NCI-H2081 treated with DMSO at 0.1 percent for 48 hours (cell line): ENCODE measurements around the gene DNAJC22.

ENCODE experiments used
- DNase-seq: peaks from one replicate; lab custom pipeline; 2025; lab: John Stamatoyannopoulos, UW

The DNAJC22 gene

DNA sequence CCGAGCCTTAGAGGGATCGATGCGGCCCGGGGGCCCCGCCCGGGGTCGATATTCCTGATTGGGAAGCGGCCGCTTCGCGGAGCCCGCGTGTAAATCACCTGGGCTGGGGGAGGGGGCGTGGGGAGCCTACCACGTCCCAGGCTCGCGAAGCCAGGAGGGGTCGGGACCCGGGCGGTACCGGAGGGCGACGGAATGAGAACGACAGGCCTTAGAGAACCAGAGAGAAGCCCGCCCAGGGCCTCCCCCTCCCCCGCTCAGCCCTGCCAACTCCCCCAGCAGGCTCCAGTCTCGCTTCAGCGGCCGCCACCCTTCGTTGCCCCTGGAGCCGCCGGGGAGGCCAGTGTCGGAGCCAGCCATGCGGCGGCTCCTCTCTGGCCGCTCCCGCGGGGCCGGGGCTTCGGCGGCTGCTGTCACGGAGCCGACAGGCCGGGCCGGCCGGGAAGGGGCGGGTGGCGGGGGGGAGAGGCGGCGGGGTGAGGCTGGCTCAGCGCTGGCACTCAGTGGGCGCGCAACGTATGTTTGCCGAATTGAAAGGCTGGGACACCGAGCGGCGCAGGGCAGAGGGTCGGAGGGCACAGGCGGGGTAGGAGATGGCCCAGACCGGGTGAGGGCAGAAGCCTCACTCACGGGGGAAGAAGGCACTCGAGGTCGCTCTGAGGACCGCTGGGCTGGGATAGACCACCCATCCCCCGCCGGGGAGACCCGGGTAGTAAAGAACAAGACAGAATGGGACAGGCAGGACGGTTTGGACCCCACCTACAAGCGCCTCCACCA lies 1.4 kb upstream of the DNAJC22 start:
- DNase-seq = no peak

DNA sequence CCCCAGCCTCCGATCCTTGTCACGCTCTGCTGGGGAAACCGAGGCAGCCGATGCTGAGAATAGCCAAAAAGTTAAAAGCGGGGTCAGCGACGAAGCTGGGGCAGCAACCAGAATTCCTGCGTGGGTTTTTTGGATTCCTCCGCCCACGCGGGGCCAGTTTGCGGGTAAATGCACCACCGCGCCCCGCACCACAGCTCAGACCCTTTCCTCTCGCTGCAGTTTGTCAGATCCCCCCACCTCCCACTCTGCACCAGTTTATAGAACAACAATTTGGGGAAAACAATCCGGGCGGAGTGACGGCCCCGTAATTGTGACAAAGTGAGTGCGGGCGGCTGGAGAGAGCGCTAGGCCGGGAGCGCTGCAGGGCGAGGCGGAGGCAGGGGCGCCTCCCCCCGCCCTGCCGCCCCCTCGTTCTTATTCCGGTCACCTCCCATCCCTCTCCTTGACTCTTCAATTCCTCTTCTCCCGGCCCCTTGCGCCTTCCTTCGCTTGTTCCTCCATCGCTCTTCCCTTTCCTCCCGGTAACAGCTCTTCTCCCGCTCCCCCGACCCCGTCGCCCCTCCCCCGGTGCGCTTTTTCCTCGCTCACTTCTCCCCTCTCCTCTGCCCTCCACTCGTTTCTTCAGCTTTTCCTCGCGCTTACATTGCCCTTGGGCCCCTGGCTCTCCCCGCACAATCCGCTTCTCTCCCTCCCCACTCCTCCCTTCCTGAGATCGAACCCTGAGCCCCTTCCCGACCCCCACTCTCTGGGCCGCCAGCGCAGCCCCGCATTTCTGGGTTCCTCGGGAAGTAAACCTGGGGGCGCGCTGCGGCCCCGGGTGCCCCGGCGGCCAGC lies 646 bp upstream of the DNAJC22 start:
- DNase-seq = no peak

DNA sequence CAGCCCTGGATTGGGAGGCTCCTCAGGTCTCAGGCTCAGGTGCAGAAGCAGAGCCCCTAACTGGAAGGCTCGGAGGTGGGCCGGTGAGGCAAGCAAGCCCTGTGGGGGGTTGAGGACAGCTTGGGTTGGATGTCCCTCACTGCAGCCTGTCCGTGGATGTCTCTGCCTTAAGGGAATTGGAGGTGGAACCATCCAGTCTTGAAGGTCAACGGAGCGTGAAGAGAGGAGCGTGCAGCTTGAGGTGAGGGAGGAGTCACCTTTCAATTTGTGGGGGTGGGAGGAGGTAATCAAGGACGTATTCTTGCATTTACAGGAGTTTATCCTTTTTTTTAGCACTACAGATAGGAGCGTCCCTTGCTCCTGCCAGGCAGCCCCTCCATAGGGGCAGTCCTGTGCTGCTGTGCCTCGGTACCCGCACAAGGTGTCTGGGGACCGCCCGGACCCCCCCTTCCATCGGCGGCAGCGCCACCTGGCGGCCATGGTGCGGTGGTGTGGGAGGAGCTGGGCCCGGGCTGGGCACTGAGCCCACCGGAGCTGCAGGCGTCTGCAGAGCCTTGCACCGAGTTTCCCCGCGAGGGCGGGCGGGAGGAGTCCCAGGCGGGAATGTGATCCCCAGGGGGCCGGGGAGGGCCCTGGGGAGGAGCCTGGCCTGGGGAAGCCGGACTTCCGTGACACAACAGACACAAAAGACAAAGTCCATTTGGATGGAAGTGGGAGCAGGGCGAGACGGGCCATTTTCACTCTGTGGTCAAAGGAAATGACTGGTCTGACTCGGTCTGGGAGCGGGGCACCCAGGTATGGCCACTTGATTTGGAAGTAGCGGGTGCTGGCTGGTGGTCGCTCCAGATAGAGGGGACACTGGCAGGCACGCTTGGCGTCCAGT lies 864 bp downstream of the DNAJC22 start:
- DNase-seq = no peak

DNA sequence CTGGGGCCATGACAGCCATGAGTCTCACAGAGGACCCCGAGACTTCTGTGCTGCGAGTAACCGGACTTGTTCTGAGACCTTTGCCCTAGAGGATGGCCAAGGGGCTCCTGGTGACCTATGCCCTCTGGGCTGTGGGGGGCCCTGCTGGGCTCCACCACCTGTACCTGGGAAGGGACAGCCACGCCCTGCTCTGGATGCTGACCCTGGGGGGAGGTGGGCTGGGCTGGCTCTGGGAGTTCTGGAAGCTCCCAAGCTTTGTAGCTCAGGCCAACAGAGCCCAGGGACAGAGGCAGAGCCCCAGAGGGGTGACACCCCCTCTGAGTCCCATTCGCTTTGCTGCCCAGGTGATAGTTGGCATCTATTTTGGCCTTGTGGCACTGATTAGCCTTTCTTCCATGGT lies 2.1 kb downstream of the DNAJC22 start:
- DNase-seq = no peak

DNA sequence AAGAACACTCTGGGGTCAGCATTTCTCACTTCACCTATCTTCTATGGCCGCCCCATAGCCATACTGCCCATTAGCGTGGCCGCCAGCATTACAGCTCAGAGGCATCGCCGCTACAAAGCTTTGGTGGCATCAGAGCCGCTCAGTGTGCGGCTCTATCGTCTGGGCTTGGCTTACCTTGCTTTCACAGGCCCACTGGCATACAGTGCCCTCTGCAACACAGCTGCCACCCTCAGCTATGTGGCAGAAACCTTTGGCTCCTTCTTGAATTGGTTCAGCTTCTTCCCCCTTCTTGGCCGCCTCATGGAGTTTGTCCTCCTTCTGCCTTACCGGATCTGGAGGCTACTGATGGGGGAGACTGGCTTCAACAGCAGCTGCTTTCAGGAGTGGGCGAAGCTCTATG lies 2.6 kb downstream of the DNAJC22 start:
- DNase-seq = no peak

DNA sequence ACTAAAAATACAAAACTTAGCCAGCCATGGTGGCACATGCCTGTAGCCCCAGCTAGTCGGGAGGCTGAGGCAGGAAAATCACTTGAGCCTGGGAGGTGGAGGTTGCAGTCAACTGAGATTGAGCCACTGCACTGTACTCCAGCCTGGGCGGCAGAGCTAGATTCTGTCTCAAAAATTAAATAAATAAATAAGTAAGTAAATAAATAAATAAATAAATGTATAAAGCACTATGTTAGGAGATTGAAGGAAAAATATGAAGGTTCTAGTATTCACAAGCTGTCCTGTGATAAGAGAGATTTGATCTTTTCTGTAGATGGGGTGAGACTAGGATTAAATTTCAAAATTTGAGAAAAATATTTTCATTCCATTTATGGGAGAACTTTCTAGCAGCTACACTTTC lies 5.7 kb downstream of the DNAJC22 start:
- no peak for DNase-seq

DNA sequence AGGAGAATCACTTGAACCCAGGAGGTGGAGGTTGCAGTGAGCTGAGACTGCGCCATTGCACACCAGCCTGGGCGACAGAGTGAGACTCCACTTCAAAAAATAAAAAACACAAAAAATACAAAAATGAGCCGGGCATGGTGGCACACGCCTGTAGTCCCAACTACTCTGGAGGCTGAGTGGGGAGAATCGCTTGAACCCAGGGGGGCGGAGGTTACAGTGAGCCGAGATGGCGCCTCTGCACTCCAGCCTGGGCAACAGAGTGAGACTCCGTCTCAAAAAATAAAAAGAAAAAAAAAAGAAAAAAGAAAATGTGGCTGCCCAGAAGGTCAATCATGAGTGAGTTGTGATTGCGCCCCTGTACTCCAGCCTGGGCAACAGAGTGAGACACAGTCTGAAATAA lies 9.2 kb downstream of the DNAJC22 start:
- DNase-seq = no peak

DNA sequence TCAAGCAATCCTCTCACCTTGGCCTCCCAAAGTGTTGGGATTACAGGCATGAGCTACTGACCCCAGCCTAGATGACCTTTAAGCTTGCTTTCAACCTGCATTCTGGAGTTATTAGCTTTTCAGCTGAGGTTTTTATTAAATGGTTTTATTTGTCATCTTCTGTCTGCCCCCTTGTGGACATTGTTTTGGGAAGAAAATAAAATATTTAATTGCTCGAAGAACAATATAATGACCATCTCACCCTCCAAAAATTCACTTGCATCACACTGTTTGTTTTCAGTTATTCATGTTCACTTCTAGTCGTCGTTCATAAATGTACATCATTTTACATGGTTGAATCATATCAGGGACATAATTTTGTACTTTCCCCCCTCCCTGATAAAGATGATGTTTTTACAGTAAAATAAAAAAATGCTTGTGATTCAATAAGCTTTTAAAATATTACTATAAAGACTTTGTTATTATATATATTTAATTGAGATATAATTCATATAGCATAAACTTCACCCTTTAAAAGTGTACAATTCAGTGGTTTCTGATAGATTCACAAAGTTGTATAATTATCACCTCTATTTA lies 10.5 kb downstream of the DNAJC22 start:
- no peak for DNase-seq

DNA sequence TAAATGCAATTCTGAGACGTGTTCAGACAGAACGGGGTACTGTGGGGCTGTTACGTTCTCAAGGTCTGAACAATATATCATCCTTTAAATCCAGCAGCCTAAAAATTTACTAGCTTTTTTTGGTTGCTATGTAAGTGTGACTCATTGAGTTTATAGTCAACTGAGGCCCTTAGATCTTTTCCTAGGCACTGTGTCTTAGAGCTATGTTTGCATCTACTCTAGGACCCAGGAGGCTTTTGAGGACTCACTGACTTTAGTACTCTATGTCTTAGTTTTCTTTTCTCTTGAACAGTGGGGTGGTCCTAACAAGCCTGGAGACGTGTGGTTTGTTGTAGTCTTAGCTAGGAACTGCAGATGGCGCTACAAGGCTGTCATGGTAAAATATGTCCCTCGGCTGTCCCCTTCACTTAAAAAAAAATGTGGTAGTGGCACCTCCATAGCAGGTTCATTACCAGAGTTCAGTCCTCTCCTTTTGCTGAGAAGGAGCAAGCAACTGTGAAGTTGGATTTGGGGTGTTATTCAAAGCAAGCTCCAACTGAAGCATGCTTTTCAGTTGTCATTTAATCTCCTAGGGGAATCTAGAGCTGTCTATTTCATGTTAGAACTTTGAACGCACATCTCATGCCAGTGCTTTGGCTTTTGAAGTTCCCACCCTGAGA lies 11.9 kb downstream of the DNAJC22 start:
- peak; percentile 28 for DNase-seq

DNA sequence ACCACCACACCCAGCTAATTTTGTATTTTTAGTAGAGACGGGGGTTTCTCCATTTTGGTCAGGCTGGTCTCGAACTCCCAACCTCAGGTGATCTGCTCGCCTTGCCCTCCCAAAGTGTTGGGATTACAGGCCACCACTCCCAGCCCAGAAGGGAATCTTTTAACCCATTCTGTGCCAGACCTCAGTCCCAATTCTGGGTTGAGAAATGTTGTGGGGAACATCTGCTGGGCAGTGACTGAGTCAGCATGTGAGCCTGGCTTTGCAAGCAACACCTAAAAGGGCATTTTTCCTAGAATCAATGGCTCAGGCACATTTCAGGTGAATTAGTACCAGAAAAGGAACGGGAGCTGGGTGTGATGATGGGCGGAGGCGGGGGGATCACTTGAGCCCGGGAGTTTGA lies 13.0 kb downstream of the DNAJC22 start:
- no peak for DNase-seq

DNA sequence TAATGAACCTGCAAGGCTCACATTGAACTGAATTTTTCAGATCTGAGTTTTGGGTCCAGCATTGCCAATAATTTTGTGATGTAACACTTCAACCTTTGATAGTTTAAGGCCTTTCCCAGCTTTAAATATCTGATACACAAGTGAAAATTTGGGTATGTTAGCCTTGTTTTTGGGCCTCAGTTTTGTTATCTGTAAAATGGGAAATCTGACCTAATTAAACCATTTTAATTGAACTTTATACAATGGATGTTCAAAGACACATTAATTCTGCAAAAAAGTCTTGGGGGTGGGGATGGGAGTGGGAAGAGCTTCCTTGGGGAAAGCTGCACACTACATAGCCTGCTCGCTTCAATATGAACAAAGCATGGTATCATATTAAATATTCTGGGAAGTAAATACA lies 15.4 kb downstream of the DNAJC22 start:
- DNase-seq = no peak

DNA sequence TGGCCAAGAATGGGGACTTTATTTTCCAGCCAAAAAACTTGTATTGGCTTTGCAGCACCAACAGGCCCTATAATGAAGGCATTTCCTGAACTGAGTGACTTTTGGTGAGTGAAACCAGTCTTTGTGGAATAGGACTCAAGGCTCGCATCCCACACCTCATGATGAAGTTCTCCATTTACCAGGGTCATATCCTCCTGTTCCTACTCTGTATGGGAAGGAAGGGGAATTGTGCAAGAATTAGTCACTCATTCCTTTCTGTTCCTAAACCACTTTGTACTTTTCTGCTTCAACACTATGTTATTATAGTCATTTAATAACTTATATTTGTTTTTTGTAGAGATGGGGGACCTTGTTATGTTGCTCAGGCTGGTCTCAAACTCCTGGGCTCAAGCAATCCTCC lies 18.3 kb downstream of the DNAJC22 start:
- no peak for DNase-seq

DNA sequence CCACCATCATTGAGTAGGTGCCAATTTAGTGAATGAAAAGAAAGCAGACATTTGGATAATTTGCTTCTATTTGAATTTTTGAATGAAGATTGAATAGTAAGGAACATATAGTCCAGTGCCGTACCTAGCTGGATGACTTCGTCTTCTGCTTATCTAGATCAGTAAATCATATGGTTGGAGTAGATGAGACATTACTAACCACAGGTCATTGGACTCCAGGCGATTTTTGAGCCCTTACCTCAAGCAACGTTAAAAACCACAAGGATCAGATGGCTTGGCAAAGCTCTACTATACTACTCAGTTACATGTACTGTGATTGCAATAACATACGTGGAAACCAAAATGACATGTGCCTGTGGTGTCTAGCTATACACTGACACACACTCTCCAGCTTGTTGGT lies 18.9 kb downstream of the DNAJC22 start:
- DNase-seq = no peak

DNA sequence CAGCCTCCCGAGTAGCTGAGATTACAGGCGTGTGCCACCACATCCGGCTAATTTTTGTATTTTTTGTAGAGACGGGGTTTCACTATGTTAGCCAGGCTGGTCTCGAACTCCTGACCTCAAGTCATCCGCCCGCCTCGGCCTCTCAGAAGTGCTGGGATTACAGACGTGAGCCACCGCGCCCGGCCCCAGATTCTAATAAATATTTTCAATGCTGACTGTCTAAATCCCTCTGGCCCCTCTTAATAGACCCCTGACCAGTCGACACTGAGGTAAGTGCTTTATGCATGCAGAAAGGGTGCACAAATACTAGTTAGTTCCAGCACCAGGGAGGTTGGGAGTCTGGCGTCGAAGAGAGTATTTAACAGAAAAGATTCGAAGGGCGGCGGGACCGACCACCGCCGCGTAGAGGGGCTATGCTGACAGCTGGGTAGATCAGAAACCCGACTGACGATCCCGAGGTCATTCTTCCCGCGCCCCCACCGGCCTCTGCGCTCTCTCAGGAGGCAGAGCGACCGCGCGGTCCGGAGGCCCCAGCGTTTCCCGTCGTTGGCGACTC lies 19.5 kb downstream of the DNAJC22 start:
- no peak for DNase-seq

DNA sequence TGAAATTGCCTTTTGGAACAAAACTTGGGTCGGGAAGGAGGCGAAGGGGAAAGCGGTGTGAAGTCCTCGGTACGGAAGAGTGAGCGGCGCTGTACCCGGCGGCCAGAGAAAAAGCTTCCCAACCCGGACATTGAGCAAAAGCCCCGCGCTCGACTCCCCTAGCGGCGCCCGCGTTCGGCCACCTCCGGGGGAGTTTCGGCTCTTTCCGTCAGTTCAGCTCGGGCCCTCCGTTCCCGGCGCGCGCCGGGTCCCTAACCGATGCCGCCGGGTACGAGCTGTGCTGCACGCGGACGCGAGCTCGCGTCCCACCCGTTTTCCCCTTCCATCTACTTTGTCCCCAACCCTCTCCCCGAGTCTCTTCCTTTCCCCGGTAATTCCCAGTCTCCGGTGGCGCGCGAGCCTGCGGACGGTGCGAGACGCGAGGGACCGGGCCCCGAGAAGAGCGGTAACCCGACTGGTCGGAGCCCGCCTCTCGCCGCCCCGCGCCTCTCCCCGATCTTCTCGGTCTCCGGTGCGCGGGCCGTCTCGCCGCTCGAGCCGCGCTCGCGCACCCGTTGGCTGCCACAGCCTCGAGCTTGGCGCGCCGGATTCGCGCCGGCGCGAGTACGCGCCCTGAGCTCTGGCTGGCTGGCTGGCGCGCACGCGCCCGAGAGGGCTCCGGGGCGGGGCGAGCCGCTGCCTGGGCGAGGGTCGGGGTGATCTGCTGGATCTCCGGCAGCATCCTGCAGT lies 20.1 kb downstream of the DNAJC22 start:
- peak; percentile 68 for DNase-seq

DNA sequence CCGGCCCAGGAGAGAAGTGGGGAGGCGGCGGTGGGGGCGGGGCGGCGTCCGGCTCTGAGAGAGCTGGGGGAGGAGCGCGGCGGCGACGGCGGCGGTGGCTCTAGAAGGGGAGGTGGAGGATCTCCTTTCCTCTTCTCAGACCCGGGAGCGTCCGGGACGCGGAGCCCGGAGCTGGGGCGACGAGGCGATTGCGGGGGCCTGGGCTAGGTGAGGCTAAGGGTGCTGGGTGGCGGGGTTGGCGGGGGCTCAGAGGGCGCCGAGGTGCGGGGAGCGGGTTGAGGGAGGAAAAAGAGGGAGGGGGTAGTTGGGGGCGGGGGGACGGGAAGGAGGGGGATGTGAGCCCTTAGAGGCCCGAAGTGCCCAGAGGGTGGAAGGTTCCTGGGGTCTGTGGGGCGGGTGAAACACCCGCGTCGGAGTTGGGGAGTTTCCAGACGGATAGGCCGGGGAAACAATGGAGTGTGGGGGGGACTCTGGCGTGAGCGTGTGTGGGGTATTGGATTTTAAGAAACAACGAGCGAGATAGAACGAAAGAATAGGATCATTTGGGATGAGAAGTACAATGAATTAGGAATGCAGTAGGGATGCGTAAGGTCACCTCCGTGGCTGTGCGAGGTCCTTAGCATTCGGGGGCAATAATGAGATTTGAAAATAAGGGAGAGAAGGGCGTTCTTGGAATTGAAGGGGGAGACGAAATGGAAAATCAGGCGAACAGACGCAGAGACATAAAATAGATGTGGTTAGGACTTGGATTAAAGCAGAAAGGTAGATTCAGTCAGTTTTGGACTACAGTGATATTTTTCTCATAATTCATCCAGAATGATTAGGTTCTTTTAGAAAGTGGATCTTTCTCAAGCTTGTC lies 20.9 kb downstream of the DNAJC22 start, which contains the start of gene SPATS2:
SPATS2 (plus strand) TSS at position 82 of the 859 bp plus-strand sequence. CDS start 93,551 bp downstream, outside the sequence.
- no peak for DNase-seq

DNA sequence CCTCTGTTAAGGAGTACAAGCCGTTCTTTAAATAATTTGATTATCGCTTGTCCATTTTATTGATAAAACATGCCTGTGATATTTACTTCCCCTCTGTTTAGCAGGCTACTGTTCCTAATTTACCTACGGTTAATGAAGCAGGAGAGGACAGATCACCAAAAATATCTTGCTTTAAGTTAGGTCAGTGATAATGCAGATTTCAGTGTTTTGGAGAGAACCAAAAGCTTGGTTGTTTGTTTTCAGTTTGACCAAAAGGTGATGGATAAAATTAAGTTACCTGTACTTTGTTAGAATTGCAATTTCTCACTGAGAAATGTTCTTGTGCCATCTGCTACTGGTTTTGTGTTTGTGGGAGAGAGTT lies 21.5 kb downstream of the DNAJC22 start:
- no peak for DNase-seq

DNA sequence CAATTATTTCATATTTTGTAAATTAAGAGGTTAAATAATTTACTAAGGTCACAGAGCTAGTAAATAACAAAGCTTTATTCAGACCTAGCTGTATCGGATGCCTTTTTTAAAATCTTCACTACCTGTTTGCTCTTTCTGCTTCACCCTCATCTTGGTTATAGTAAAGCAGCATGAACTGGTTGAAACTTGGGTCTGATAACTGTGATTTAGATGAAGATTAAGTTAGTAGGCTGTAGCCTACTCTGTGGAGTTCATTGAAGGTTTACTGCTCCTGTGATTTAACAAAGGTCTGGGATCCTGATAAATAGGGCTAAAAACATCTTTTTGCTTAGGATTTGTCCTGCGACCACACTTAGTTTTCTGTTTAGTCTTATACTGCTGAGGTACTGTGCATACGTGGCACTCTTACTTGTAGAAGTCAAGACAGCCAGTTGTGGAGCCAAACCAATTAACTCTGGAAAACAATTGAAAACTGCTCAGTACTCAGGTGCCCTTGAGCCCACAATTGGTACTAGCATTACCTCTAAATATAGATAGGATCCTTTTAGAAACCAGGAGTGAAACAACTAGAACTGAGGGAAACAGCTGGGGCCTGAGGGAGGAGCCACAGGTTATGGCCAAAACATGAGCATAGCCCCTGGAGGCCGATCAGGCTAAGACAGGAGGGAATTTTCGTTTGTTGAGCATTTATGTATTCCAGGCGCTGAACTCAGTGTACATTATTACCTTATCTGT lies 22.9 kb downstream of the DNAJC22 start:
- DNase-seq = no peak

DNA sequence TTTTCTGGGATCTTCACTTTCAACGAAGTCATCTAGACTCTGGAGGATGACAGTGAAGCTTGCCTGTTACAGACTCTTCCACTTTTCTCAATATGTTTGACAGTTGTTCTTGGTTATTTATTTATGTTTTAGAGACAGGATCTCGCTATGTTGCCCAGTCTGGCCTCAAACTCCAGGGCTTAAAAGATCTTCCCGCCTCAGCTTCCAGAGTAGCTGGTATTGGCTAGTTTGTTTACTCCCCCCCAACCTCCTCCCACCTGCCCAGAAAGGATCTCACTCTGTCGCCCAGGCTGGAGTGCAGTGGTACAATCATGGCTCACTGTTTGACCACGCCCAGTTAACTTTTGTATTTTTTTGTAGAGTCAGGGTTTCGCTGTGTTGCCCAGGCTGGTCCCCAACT lies 23.9 kb downstream of the DNAJC22 start:
- DNase-seq = no peak
